HG02970 (cell line): ENCODE data around the gene SLC5A12.

Source experiments
- ATAC-seq: cut with Tn5 transposase; IDR thresholded peaks from one replicate; pipeline ENCODE4 v1.9.1; 2021; ENCODE audit warnings: mild to moderate bottlenecking, moderate library complexity, moderate number of reproducible peaks; ENCODE audit not compliant: unreplicated experiment, low FRiP score

The SLC5A12 gene

GRCh38 chr11:26721948-26722475 is at the start of gene SLC5A12:
Gene SLC5A12, minus strand, starts transcription at chr11:26722060. Its CDS starts 346 bp downstream, at chr11:26721714.
- no peak for ATAC-seq

- ATAC-seq = no peak
Observed at GRCh38 chr11:26769027-26769426, 47.2 kb upstream of the SLC5A12 start.

GRCh38 chr11:26767060-26767459 is 45.2 kb upstream of the SLC5A12 start:
- ATAC-seq = no peak

GRCh38 chr11:26765323-26765722 is 43.5 kb upstream of the SLC5A12 start:
- ATAC-seq = no peak

GRCh38 chr11:26764825-26765224 is 43.0 kb upstream of the SLC5A12 start:
- ATAC-seq = no peak

- ATAC-seq = no peak
Observed at GRCh38 chr11:26764315-26764714, 42.5 kb upstream of the SLC5A12 start.

- no peak for ATAC-seq
Observed at GRCh38 chr11:26762089-26762488, 40.2 kb upstream of the SLC5A12 start.

- ATAC-seq = no peak
Observed at GRCh38 chr11:26761361-26761809, 39.5 kb upstream of the SLC5A12 start.

- ATAC-seq = no peak
Observed at GRCh38 chr11:26757995-26758394, 36.1 kb upstream of the SLC5A12 start.

GRCh38 chr11:26755762-26756161 is 33.9 kb upstream of the SLC5A12 start:
- no peak for ATAC-seq

GRCh38 chr11:26753723-26754504 is 32.1 kb upstream of the SLC5A12 start:
- ATAC-seq = no peak

GRCh38 chr11:26749927-26750326 is 28.1 kb upstream of the SLC5A12 start:
- no peak for ATAC-seq

- ATAC-seq = peak; percentile 62
Observed at GRCh38 chr11:26743622-26744021, 21.8 kb upstream of the SLC5A12 start.

- ATAC-seq = no peak
Observed at GRCh38 chr11:26742966-26743365, 21.1 kb upstream of the SLC5A12 start.

GRCh38 chr11:26741036-26741435 is 19.2 kb upstream of the SLC5A12 start:
- ATAC-seq = no peak

GRCh38 chr11:26739366-26740073 is 17.7 kb upstream of the SLC5A12 start:
- no peak for ATAC-seq

GRCh38 chr11:26734691-26735090 is 12.8 kb upstream of the SLC5A12 start:
- ATAC-seq = no peak

- no peak for ATAC-seq
Observed at GRCh38 chr11:26731084-26731456, 9.2 kb upstream of the SLC5A12 start.

- ATAC-seq = no peak
Observed at GRCh38 chr11:26730414-26731083, 8.7 kb upstream of the SLC5A12 start.

GRCh38 chr11:26729284-26729683 is 7.4 kb upstream of the SLC5A12 start:
- ATAC-seq = no peak

GRCh38 chr11:26726960-26727359 is 5.1 kb upstream of the SLC5A12 start:
- no peak for ATAC-seq
